ENCODE results near the gene MARCHF5. TPM values are rescaled to one million over a fixed set of nuclear protein-coding genes. Genes with fewer than 3 reads are reported as not detected.
A peak's percentile ranks its signal among the peaks of the same experiment; 100 is the strongest.

MARCHF5 gene, protein sequence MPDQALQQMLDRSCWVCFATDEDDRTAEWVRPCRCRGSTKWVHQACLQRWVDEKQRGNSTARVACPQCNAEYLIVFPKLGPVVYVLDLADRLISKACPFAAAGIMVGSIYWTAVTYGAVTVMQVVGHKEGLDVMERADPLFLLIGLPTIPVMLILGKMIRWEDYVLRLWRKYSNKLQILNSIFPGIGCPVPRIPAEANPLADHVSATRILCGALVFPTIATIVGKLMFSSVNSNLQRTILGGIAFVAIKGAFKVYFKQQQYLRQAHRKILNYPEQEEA
- 10 to 100 TPM in 2 of 4 donors, 1 to 10 TPM in 2; 1.8 to 17.8 (median 9.1) TPM for total RNA-seq

DNA sequence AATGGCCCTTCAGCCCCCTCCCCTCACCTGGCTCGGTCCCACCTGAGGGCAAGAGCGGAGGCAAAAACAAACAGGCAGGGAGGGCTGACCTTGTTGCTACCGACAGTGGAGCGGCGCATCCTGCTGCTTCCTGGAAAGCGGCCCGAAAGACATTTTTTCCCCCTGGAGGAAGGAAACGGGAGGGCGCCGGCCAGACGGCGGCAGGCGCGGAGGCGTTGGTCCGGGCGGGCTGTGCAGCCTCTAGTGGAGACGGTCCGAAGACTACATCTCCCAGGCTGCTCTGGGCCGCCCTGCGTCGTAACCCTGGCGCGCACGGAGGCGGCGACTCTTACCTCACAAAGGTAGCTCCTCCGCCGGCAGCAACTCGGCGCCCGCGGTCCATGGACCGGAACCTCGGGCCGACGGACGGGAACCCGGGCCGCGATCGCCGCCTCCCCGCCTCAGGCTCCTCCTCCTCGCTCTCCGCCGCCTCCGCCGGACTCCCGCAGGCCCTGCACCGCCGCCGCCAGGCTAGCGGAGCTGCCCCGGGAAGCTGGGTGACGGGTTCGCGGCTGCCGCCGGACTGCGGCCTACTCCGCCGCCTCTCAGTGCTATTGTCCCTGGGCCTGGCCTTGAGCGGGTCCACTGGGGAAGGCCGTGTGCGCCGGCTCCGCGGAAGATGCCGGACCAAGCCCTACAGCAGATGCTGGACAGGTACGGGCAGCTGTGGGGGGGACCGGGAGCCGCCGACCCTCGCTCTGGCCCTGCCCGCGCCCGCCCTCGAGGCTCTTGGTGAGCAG, at the start of gene MARCHF5, which contains the start of gene CPEB3:
TSS of gene MARCHF5 (plus strand) at position 331 of the 779 bp plus-strand sequence. CDS start at position 659, 328 bp downstream.
TSS of gene CPEB3 (minus strand) at position 242 of the 779 bp plus-strand sequence. CDS start 50,728 bp downstream, outside the sequence.
- no peaks in the 10 kb centered on the region for H3K27me3 ChIP-seq
- peak; percentile 97 for DNase-seq
- no peaks in the 10 kb centered on the region for H3K9me3 ChIP-seq
- WGBS, 2 donors (ENCODE audit: low coverage in 1 of 2), result 0% methylated on average over 17 of the region's 79 CpGs; no CpG with 5 or more reads in 1 of the 2 donors
- intact Hi-C loops (cut with DNase I; ENCODE audit: low total_unique reads) (loop anchor here (1.0 to 10.0 kb wide), 2 partner anchors 51 to 206 kb away; no protein-coding TSS in a partner anchor), in situ Hi-C loops (cut with MboI; ENCODE audit: low pct_ligation_motif_present in 1 of 4, low pct_unique_long_range_greater_than_20kb in 1 of 4, low sequenced_read_pairs in 3 of 4) (loop anchor here in 1 of 4 donors (10.0 kb wide), 1 partner anchor 206 kb away; no protein-coding TSS in a partner anchor)
- H3K27ac ChIP-seq, result peak within 1 kb of the TSS; percentile 91 to 93 (median 92)
- TF ChIP-seq POLR2AphosphoS5 (IDR thresholded peaks at IDR 0.05) (peak; percentile 87 to 90 (median 88)), POLR2A (IDR thresholded peaks at IDR 0.05) (peak; percentile 76), EP300 (IDR thresholded peaks at IDR 0.05; ENCODE audit: low read depth) (peak; percentile 26)
- TF ChIP-seq, protein P1, sequence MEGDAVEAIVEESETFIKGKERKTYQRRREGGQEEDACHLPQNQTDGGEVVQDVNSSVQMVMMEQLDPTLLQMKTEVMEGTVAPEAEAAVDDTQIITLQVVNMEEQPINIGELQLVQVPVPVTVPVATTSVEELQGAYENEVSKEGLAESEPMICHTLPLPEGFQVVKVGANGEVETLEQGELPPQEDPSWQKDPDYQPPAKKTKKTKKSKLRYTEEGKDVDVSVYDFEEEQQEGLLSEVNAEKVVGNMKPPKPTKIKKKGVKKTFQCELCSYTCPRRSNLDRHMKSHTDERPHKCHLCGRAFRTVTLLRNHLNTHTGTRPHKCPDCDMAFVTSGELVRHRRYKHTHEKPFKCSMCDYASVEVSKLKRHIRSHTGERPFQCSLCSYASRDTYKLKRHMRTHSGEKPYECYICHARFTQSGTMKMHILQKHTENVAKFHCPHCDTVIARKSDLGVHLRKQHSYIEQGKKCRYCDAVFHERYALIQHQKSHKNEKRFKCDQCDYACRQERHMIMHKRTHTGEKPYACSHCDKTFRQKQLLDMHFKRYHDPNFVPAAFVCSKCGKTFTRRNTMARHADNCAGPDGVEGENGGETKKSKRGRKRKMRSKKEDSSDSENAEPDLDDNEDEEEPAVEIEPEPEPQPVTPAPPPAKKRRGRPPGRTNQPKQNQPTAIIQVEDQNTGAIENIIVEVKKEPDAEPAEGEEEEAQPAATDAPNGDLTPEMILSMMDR (IDR thresholded peaks at IDR 0.05), result peak; percentile 65 to 97 (median 75)
- peak within 1 kb of the TSS; percentile 77 to 95 (median 93) for H3K4me3 ChIP-seq
- H3K36me3 ChIP-seq, result no peaks in the 10 kb centered on the region
- peaks cover 7 to 18% (median 11%) of the 10 kb centered on the region in 4 donors for H3K4me1 ChIP-seq

DNA sequence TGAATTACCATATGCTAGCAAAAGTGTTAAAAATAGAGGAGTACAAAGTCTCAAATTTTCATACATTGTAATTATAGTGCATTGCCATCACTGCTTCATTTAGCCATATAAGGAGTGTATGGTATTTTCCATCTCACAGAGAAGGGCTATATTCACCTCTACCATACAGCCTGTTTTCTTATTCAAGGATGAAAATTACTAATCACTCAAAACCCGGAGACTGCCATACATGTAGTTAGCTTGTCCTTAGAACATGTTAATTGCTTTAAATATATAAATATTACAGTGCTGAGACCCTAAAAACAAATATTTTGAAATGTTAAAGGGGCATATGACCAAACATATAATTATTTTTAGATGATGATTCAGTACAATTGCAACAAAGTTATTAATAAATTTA, 49.5 kb upstream of the MARCHF5 start:
- H3K27ac ChIP-seq, result peak overlapping the region; percentile 80 to 93 (median 92)
- TF ChIP-seq, protein P1 (IDR thresholded peaks at IDR 0.05), result no peak
- TF ChIP-seq POLR2A (IDR thresholded peaks at IDR 0.05), result no peak
- TF ChIP-seq POLR2AphosphoS5 (IDR thresholded peaks at IDR 0.05), result no peak
- TF ChIP-seq EP300 (IDR thresholded peaks at IDR 0.05; ENCODE audit: low read depth), result no peak
- in situ Hi-C loops (cut with MboI; ENCODE audit: low pct_ligation_motif_present in 1 of 4, low pct_unique_long_range_greater_than_20kb in 1 of 4, low sequenced_read_pairs in 3 of 4), result no loop called here
- H3K9me3 ChIP-seq, result no peaks in the 10 kb centered on the region
- DNase-seq, result no peak
- H3K4me3 ChIP-seq, result peak overlapping the region in 3 of 4 donors; percentile 59 to 81 (median 73)
- H3K36me3 ChIP-seq, result no peaks in the 10 kb centered on the region
- peaks cover 0 to 59% (median 30%) of the 10 kb centered on the region in 4 donors for H3K4me1 ChIP-seq
- WGBS, 2 donors (ENCODE audit: low coverage in 1 of 2), result 23 to 38% methylated on average over 1 of the region's 1 CpG
- intact Hi-C loops (cut with DNase I; ENCODE audit: low total_unique reads), result no loop called here
- H3K27me3 ChIP-seq, result no peaks in the 10 kb centered on the region

DNA sequence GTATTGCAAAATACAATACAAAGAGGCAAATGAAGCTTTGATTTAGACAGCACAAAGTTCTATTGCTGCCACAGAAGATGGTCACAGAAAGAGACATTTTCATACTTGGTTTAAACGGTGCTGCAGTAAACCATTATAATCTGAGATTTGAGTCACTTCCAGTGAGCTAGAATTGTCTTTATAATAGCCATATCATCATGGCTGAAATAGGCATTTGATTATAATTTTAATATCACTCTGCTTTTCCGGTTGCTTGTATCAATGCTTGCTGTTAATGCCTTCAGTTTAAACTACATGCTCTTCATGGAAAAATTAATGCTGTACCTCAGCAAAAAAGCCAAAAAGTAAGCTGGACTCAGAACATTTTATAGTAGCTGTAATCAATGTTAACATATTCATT, 48.6 kb upstream of the MARCHF5 start:
- Histone ChIP-seq H3K4me1 (peaks cover 0 to 50% (median 29%) of the 10 kb centered on the region in 4 donors), H3K27ac (no peak overlapping the region), H3K4me3 (no peak overlapping the region), H3K36me3 (no peaks in the 10 kb centered on the region), H3K27me3 (no peaks in the 10 kb centered on the region), H3K9me3 (no peaks in the 10 kb centered on the region)
- intact Hi-C loops (cut with DNase I; ENCODE audit: low total_unique reads) (no loop called here), in situ Hi-C loops (cut with MboI; ENCODE audit: low pct_ligation_motif_present in 1 of 4, low pct_unique_long_range_greater_than_20kb in 1 of 4, low sequenced_read_pairs in 3 of 4) (no loop called here)
- TF ChIP-seq POLR2AphosphoS5 (IDR thresholded peaks at IDR 0.05) (no peak), POLR2A (IDR thresholded peaks at IDR 0.05) (no peak), EP300 (IDR thresholded peaks at IDR 0.05; ENCODE audit: low read depth) (no peak)
- TF ChIP-seq, protein P1 (IDR thresholded peaks at IDR 0.05), result no peak
- no peak for DNase-seq
- WGBS, 2 donors (ENCODE audit: low coverage in 1 of 2), result 45 to 54% methylated on average over 2 of the region's 2 CpGs
